Calu3 (cell line): ENCODE results near the gene FARP1. TPM values are rescaled to one million over a fixed set of nuclear protein-coding genes. Genes with fewer than 3 reads are reported as not detected.

Experiments
- BruUV-seq: library from RNA; stranded (reverse); fragments of 400-500 nt; replicated peaks from 2 replicates; lab custom pipeline; 2021; lab: Mats Ljungman, UMichigan
- CTCF ChIA-PET: fragments of 300-600 bp; sonication (Branson Sonifier 250); formaldehyde crosslinking; loops from one replicate; lab custom pipeline; 2022; ENCODE audit warnings: antibody characterized with exemption; lab: Charles Lee
- DNase-seq: peaks from one replicate; pipeline ENCODE4 v3.0.0; 2022
- H3K27ac Mint-ChIP-seq: one replicate; pipeline ENCODE4 v1.8.0; 2022; ENCODE audit warnings: mixed read lengths; ENCODE audit not compliant: unreplicated experiment
- H3K27me3 Mint-ChIP-seq: one replicate; pipeline ENCODE4 v1.8.0; 2022; ENCODE audit warnings: mixed read lengths; ENCODE audit not compliant: unreplicated experiment
- H3K36me3 Mint-ChIP-seq: one replicate; pipeline ENCODE4 v1.8.0; 2022; ENCODE audit warnings: mild to moderate bottlenecking, moderate library complexity, mixed read lengths; ENCODE audit not compliant: insufficient read depth, unreplicated experiment
- H3K4me1 Mint-ChIP-seq: one replicate; pipeline ENCODE4 v1.8.0; 2022; ENCODE audit warnings: mild to moderate bottlenecking, low read depth, mixed read lengths; ENCODE audit not compliant: unreplicated experiment
- H3K4me3 Mint-ChIP-seq: one replicate; pipeline ENCODE4 v1.8.0; 2022; ENCODE audit warnings: mild to moderate bottlenecking, low read depth, moderate library complexity, mixed read lengths; ENCODE audit not compliant: unreplicated experiment
- H3K9me3 Mint-ChIP-seq: one replicate; pipeline ENCODE4 v1.8.0; 2022; ENCODE audit warnings: low read depth, mixed read lengths; ENCODE audit not compliant: unreplicated experiment
- CTCF ChIP-seq: fragments of 200-600 bp; IDR thresholded peaks from one replicate; pipeline ENCODE4 v1.8.0; 2022; ENCODE audit warnings: antibody characterized with exemption; ENCODE audit not compliant: unreplicated experiment
- intact Hi-C: fragments of 100-400 bp; cut with micrococcal nuclease; formaldehyde crosslinking; loops from one replicate; pipeline ENCODE4 v1.10.0; 2022; ENCODE audit not compliant: unreplicated experiment
- total RNA-seq: library from RNA; stranded (reverse); gene quantifications from 2 replicates; pipeline ENCODE4 v1.2.3, GENCODE V29; 2022

FARP1 gene
- total RNA-seq, 1 experiment from 2014 or later: 47.0 TPM

GRCh38 chr13:98496479-98496791 is 353.5 kb downstream of the FARP1 start:
- no peak for TF ChIP-seq CTCF
- no TSS peak for BruUV-seq
- CTCF ChIA-PET: no interaction called here
- no peaks in the 10 kb centered on the region for H3K27me3 Mint-ChIP-seq
- no peaks in the 10 kb centered on the region for H3K36me3 Mint-ChIP-seq
- H3K9me3 Mint-ChIP-seq: no peaks in the 10 kb centered on the region
- no peak overlapping the region for H3K27ac Mint-ChIP-seq
- DNase-seq: no peak
- intact Hi-C loops: no loop called here
- peaks cover 8% of the 10 kb centered on the region for H3K4me1 Mint-ChIP-seq
- H3K4me3 Mint-ChIP-seq: no peak overlapping the region

GRCh38 chr13:98496966-98497365 is 354.1 kb downstream of the FARP1 start:
- H3K27ac Mint-ChIP-seq: no peak overlapping the region
- no peak for DNase-seq

GRCh38 chr13:98500963-98501421 is 358.1 kb downstream of the FARP1 start:
- CTCF ChIA-PET: no interaction called here
- intact Hi-C loops: no loop called here
- BruUV-seq: no TSS peak
- Mint-ChIP-seq H3K9me3 (no peaks in the 10 kb centered on the region), H3K36me3 (no peaks in the 10 kb centered on the region), H3K4me1 (no peaks in the 10 kb centered on the region), H3K27me3 (no peaks in the 10 kb centered on the region), H3K27ac (no peak overlapping the region), H3K4me3 (no peak overlapping the region)
- DNase-seq: no peak
- no peak for TF ChIP-seq CTCF

More at GRCh38 chr13:98496966-98497365, 354.1 kb downstream of the FARP1 start:
- Mint-ChIP-seq H3K4me3 (no peak overlapping the region), H3K27me3 (no peaks in the 10 kb centered on the region), H3K4me1 (peaks cover 4% of the 10 kb centered on the region), H3K36me3 (no peaks in the 10 kb centered on the region), H3K9me3 (no peaks in the 10 kb centered on the region)
- CTCF ChIA-PET: no interaction called here
- no peak for TF ChIP-seq CTCF
- BruUV-seq: no TSS peak
- intact Hi-C loops: no loop called here

- intact Hi-C loops: no loop called here
- BruUV-seq: no TSS peak
- no peak overlapping the region for H3K27ac Mint-ChIP-seq
- H3K36me3 Mint-ChIP-seq: no peaks in the 10 kb centered on the region
- no peak for DNase-seq
- no peaks in the 10 kb centered on the region for H3K4me1 Mint-ChIP-seq
- TF ChIP-seq CTCF: no peak
- no peaks in the 10 kb centered on the region for H3K9me3 Mint-ChIP-seq
- H3K27me3 Mint-ChIP-seq: no peaks in the 10 kb centered on the region
- CTCF ChIA-PET: no interaction called here
- no peak overlapping the region for H3K4me3 Mint-ChIP-seq
Observed at GRCh38 chr13:98503175-98504028, 360.5 kb downstream of the FARP1 start.
